Prostate gland (tissue), 2 donors: ENCODE data around the gene CYP2C9. TPM values are rescaled to one million over a fixed set of nuclear protein-coding genes. Genes with fewer than 3 reads are reported as not detected.

Experiments
- DNase-seq: peaks from one replicate; pipeline ENCODE4 v3.0.0-alpha.2; 2019; ENCODE audit warnings: low spot score
- H3K27ac ChIP-seq, 2 donors: fragments of 200-600 bp; sonication (generic); 2 replicates each; pipeline ENCODE4 v1.5.1; 2017 to 2019
- H3K27me3 ChIP-seq: fragments of 200-600 bp; sonication (generic); replicated peaks from 2 replicates; pipeline ENCODE4 v1.5.1; 2019; ENCODE audit not compliant: insufficient read depth
- H3K36me3 ChIP-seq, 2 donors: fragments of 200-600 bp; sonication (generic); 1 replicate in 1 of 2; 2 replicates in 1 of 2; pipeline versions ENCODE4 v1.5.1 to v1.8.1; 2017 to 2019
- H3K4me1 ChIP-seq: fragments of 200-600 bp; sonication (generic); replicated peaks from 2 replicates; pipeline ENCODE4 v1.5.1; 2019
- H3K4me3 ChIP-seq, 2 donors: fragments of 200-600 bp; sonication (generic); 2 replicates each; pipeline ENCODE4 v1.5.1; 2017 to 2019
- H3K9me3 ChIP-seq: fragments of 200-600 bp; sonication (generic); 2 replicates; pipeline ENCODE4 v1.5.1; 2017
- POLR2A ChIP-seq: fragments of 450-650 bp; IDR thresholded peaks from one replicate; pipeline ENCODE4 v1.6.1; 2016; ENCODE audit warnings: antibody characterized with exemption, mild to moderate bottlenecking
- POLR2AphosphoS5 ChIP-seq: sonication (generic); formaldehyde crosslinking; IDR thresholded peaks from one replicate; pipeline ENCODE4 v1.6.1; 2017; ENCODE audit warnings: antibody characterized with exemption
- WGBS: methylation state at CpG from one replicate; pipeline ENCODE4 v1.1.5; 2018; 5-methylcytosine and 5-hydroxymethylcytosine counted together
- intact Hi-C: fragments of 100-400 bp; cut with DNase I; formaldehyde crosslinking; loops from one replicate; pipeline ENCODE4 v1.14.2; 2022
- small RNA-seq, 2 donors: library from RNA; depleted of rRNA; stranded (forward); fragments of <200 nt; gene quantifications; one replicate each; pipeline ENCODE3, GENCODE V24; 2016
- total RNA-seq, 2 donors: library from RNA; depleted of rRNA; stranded (reverse); fragments of >200 nt; gene quantifications; one replicate each; pipeline ENCODE4 v1.1.0, GENCODE V29; 2016
- TF ChIP-seq, protein P1 (sequence below), 4 experiments: fragments of 200-600 bp in 2 of 4; fragments of 450-650 bp in 2 of 4; sonication (generic) in 2 of 4; IDR thresholded peaks; 1 replicate in 3 of 4; 2 replicates in 1 of 4; pipeline ENCODE4 v1.5.1; 2016 to 2019; ENCODE audit warnings: antibody characterized with exemption in 4 of 4, mild to moderate bottlenecking in 2 of 4, moderate library complexity in 2 of 4

CYP2C9 gene
- total RNA-seq, 2 donors from 2014 or later, result not detected

DNA sequence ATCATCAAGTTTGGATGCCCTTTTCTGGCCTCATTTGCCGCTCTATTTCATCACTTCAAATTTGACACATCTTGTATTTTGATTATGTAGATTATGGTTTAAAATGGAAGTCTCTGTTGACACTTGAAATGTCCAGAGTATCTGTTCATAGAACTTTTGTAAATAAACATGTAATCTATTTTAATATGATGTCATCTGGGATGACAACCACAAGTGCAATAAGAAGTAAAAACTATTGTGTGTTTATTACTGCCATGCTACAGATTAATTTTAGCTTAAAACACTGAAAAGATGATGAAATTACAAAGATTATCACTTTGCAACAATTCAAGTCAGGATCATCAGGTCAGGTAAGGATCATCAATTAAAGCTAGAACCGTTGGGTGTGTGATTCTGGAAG lies 100.8 kb downstream of the CYP2C9 start:
- Histone ChIP-seq H3K4me3 (no peak overlapping the region), H3K27me3 (no peaks in the 10 kb centered on the region), H3K27ac (no peak overlapping the region), H3K4me1 (no peaks in the 10 kb centered on the region), H3K9me3 (no peaks in the 10 kb centered on the region), H3K36me3 (no peaks in the 10 kb centered on the region)
- intact Hi-C loops, result no loop called here
- DNase-seq, result no peak
- TF ChIP-seq POLR2A (no peak), POLR2AphosphoS5 (no peak)
- TF ChIP-seq, protein P1, sequence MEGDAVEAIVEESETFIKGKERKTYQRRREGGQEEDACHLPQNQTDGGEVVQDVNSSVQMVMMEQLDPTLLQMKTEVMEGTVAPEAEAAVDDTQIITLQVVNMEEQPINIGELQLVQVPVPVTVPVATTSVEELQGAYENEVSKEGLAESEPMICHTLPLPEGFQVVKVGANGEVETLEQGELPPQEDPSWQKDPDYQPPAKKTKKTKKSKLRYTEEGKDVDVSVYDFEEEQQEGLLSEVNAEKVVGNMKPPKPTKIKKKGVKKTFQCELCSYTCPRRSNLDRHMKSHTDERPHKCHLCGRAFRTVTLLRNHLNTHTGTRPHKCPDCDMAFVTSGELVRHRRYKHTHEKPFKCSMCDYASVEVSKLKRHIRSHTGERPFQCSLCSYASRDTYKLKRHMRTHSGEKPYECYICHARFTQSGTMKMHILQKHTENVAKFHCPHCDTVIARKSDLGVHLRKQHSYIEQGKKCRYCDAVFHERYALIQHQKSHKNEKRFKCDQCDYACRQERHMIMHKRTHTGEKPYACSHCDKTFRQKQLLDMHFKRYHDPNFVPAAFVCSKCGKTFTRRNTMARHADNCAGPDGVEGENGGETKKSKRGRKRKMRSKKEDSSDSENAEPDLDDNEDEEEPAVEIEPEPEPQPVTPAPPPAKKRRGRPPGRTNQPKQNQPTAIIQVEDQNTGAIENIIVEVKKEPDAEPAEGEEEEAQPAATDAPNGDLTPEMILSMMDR (IDR thresholded peaks at IDR 0.05), result no peak
- WGBS, result 87% methylated on average over 2 of the region's 2 CpGs

Small RNA genes within 50 kb of the gene (small RNA-seq; reads per million reads assigned to genes)
- 0 reads per million in 2 donors for gene CYP2C60P

Other genes with a start within 250 kb of the CYP2C9 start
- gene CYP2C19, start 176.0 kb upstream of the CYP2C9 start, total RNA-seq, result not detected
- under 1 TPM; 0.36 to 0.40 TPM for gene CYP2C8, start 130.8 kb downstream of the CYP2C9 start, total RNA-seq